Glomerular endothelial cell (primary cell): ENCODE results near the gene RASA1. TPM values are rescaled to one million over a fixed set of nuclear protein-coding genes. Genes with fewer than 3 reads are reported as not detected.

Experiments
- DNase-seq: peaks from one replicate; pipeline ENCODE4 v3.0.0-alpha.2; 2011; ENCODE audit warnings: low read depth, low spot score; ENCODE audit errors: extremely low read depth
- total RNA-seq: library from RNA; depleted of rRNA; stranded (reverse); fragments of >200 nt; gene quantifications from 2 replicates; pipeline ENCODE4 v1.2.3, GENCODE V29; 2015

Gene RASA1
- total RNA-seq, 1 donor from 2014 or later = 38.3 TPM

DNA sequence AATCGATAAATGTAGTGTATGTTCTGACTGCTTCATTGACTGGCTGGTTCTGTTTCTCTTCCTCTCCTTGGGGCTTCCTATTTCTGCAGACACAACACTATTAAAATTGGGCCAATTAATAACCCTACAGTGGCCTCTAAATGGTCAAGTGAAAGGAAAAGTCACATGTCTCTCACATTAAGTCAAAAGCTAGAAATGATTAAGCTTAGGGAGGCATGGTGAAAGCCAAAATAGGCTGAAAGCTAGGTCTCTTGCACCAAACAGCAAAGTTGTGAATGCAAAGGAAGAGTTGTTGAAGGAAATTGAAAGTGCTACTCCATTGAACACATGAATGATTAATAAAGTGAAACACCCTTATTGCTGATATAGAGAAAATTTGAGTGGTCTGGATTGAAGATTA lies 86.8 kb downstream of the RASA1 start:
- no peak for DNase-seq

DNA sequence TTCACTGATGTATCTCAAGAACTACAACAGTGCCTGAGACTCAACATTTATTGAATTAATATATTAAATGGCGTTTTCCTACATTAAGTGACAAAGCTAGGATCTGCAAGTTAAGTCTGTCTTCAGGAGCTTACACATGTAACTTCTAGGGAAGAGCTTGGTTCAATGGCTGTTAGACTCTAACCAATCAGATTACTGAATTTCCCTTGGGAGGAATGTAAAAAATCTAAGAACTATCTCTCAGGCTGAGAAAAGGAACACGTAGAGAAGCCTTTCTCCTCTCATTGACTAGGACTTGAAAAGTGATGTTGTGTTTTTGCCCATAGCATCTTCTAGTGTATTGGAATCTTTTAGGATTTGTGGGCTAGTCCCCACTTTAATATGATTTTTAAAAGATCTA lies 91.4 kb downstream of the RASA1 start:
- DNase-seq = no peak

- DNase-seq = no peak
These were observed 92.4 kb downstream of the RASA1 start for GRCh38 chr5:87360132-87360531.

DNA sequence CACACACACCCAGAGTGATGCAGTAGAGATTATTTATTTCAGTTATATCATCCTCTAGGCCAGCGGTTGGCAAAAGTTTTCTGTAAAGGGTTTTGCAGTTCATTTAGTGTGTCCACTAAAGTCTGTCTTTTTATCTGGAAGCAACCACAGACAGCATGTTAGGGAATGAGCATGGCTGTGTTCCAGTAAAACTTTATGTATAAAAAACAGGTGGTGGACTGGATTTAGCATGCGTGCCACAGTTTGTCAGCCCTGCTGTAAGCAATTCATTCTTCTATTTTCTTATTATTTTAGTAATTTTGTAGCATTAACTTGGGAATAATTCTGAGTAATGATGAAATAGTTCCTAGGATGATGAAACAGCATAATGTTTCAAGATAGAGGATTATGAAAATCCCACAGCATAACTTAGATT lies 93.4 kb downstream of the RASA1 start:
- no peak for DNase-seq

GRCh38 chr5:87361536-87362213 lies 94.0 kb downstream of the RASA1 start:
- no peak for DNase-seq

DNA sequence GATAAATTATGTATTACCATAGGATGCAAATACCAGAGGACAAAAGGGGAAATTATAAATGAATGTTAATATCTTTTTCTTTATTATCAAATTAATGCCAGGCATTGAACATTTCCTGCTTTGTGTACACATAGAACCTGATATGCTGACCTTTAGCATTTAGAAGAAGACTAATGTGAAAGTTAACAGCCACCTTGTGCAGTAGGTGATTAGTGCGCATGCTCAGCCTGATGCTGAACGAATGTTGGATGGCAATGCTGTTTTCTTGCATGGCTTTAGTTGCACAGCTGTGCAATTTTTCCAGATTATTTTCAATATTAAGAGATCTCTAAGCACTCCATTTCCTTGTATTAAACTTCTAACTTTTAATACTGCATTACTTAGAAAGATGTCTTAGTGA lies 99.6 kb downstream of the RASA1 start:
- no peak for DNase-seq

GRCh38 chr5:87368601-87369000 lies 100.9 kb downstream of the RASA1 start:
- no peak for DNase-seq

DNA sequence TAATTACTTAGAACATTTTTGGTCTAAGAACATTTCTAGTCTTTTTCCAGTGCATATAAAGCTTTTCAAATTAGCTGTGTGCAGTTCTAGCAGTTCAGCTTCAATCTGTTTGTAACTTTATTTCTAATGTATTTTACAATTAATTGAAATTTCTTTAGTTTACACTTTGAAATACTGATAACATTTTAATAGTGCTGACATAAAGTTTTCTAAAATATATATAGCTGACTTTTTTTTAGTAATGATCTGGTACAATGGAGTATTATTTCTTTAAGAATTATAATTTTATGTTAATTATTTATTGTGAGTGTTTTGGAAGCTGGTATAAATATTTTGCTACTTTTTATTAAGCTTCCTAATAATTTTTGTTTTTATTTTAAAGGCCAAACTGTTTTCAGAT lies 101.7 kb downstream of the RASA1 start:
- no peak for DNase-seq

GRCh38 chr5:87372705-87373104 lies 105.0 kb downstream of the RASA1 start:
- no peak for DNase-seq

- no peak for DNase-seq
These were observed 114.5 kb downstream of the RASA1 start for GRCh38 chr5:87382224-87382623.

GRCh38 chr5:87383216-87383615 lies 115.5 kb downstream of the RASA1 start:
- no peak for DNase-seq

DNA sequence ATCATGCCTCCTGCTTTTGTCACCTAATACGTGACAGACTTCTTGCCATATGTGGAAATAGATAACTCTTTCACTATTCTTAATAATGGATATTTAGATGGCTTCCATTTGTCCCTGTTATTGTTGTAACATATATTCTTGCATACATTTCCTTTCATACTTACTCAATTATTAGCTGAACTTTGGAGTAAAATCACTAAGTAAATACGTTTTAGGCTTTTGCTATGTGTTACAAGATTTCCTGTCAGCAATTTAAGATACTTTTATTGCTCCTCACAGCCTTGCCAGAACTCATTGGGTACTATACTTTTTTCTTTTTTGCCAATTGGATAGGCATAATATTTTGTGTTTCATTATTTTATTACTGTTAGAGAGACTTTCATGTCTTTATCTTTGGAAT lies 118.1 kb downstream of the RASA1 start:
- no peak for DNase-seq

DNA sequence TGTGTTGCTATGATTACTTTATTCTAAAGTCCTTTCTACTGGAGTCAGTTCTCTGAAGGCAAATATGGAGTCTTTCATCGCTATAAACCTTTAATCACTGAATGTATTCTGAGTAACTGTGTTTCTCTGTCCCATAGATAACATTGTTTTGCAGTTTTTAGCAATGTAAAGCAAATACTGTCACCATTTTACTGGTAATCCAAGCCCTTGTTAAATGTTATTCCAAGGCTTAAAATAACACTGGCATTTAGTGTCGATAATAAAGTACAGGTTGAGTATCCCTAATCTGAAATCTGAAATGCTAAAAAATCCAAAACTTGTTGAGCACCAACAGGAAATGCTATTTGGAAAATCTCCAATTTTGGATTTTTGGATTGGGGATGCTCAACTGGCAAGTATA lies 120.4 kb downstream of the RASA1 start:
- no peak for DNase-seq

DNA sequence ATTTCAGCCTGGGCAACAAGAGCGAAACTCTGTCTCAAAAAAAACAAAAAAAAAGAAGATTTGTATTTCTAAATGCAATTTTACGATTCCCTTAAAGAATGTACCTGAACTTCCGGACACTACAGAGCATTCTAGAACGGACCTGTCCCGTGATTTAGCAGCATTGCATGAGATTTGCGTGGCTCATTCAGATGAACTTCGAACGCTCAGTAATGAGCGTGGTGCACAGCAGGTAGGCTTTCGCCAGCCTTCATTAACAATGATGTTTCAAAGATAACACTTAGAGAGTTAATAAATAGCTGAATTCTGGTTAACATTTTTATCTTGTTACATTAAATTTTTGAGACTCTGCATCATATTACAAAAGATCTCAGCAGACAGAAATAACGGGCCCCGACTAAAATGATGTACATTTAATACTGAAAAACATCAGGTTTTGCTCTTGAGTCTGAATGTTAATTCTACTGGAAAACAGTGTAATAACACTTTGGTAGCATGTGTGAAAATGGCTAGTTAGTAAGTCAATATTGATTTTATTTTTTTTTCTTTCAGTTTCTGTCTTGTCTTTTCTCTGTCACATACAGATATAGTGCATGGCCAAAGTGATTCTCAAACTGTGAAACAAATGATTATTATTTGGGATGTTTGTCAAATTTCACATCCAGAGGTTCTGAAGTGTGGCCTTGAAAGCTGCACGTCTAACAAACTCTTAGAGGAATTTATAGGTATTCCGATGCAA lies 121.8 kb downstream of the RASA1 start:
- no peak for DNase-seq

DNA sequence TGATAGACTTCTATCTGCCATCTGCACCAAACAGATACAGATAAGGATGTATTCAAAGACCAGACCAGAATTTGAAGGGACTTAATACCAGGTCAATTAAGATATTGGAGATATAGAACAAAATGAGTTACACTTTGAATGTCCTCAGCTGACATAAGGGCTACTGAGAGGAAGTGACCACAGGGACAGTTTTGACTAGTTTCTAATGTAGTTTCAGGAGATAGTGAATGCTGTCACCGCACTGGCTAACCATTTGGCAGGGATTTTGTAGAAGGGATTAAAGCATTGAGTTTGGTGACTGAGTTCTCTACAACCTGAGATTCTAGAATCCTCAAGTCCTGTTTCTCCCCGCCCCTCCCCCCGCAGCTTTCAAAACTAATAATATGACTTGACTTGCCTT lies 122.4 kb downstream of the RASA1 start:
- no peak for DNase-seq

- no peak for DNase-seq
These were observed 123.0 kb downstream of the RASA1 start for GRCh38 chr5:87390576-87391199.

GRCh38 chr5:87392170-87392569 lies 124.5 kb downstream of the RASA1 start:
- DNase-seq = no peak

DNA sequence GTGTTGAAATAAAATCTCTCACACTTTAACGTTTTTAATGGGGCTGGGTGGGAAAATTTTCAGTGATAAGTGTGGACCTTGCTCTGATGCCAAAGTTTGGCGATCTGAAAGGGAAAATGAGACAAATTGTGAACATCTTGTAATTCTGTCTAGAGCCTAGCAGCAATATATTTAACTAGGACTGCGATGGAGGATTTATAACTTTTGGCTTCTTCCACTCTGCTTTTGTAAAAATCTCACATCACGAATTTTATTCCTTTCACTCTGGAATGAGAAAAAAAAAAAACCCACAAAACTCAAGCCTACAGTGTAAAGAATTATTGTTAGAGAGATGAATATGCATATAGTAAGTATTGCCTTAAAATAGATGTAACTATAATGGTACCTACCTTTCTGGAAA lies 125.1 kb downstream of the RASA1 start:
- DNase-seq = no peak

GRCh38 chr5:87393331-87393730 lies 125.6 kb downstream of the RASA1 start:
- DNase-seq = peak; percentile 47

DNA sequence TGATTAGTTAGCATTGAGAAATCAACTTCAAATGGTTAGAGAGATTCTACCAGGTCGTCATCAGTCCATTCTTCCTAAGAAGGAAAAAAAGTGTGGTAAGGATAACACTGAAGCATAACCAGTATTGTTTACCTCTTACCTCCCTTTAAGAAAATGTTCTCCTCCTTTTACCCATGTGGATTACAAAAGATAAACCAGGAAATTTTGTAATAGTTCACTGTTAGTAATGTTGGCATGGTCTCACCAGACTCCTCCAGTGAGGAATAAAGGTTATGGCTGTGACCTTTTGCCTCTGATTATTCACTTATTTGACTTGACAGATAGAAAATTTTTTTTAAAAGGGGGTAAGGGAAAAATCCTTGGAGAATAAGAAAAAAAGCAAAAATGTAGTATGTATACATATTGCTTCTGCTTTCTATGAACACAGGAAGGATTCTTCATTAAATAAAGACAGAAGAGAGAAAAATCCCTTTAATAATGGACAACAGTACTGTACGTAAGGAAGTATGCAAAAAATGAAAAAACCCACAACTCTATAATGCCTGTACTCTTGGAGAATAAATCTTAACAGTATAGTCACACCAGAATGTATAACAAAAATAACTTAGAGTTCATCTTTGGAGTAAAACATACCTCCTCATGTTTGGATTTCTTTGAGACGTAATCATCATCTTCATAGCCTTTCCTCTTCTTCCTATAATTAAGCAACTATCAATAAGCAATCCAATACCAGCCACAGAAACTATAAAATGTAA lies 126.9 kb downstream of the RASA1 start:
- DNase-seq = no peak

DNA sequence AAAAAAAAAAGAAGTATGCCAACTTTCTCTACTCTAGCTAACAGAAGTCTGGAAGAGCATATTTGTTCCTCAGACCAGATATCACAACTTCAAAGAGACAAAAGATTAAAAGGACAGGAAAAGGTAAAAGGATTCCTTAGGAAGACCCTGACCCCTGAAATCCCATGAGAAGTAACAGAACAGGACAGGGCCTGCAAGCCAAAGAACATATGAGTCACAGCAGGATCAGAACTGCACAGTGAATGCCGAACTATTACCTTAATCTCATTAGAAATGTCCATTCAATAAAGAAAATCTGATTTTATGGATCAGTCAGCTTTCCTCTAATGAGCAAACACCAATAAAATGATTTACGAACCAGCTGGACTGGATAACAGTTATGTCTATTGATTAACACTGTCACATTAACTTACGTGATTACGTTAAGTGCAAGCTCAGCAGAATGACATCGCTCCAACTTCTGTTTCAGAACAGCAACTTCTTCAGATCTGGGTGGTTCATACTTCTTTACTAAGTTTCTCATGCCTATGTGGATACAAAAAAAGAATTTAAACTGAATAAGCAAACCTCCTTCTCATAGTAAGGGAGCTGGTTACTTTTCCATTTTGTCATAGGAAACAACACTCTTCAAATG lies 131.4 kb downstream of the RASA1 start:
- no peak for DNase-seq
